Fibroblast of upper back skin (primary cell): ENCODE measurements around the gene PI4KA.
"Not testable (repeated sequence)": the region's sequence is repeated elsewhere in the genome, so short reads cannot be mapped to it uniquely, and the experiment has no call there.

Experiments used
- DNase-seq: peaks from one replicate; pipeline ENCODE4 v3.0.0-alpha.2; 2013

The PI4KA gene

GRCh38 chr22:20858615-20859416, at the start of gene PI4KA, which contains the start of gene SNAP29:
PI4KA (minus strand) TSS chr22:20858811; CDS start chr22:20858725, 86 bp downstream.
SNAP29 (plus strand) TSS chr22:20859007; CDS start chr22:20859111, 104 bp downstream.
- DNase-seq = peak; percentile 98

GRCh38 chr22:20906387-20906767, 47.8 kb upstream of the PI4KA start:
- DNase-seq = no peak

- no peak for DNase-seq
Observed at GRCh38 chr22:20905415-20906386, 47.1 kb upstream of the PI4KA start.

- no peak for DNase-seq
Observed at GRCh38 chr22:20904980-20905355, 46.4 kb upstream of the PI4KA start.

- peak; percentile 91 for DNase-seq
Observed at GRCh38 chr22:20904008-20904979, 45.7 kb upstream of the PI4KA start.

GRCh38 chr22:20903093-20903492, 44.5 kb upstream of the PI4KA start:
- DNase-seq = no peak

GRCh38 chr22:20901093-20902033, 42.8 kb upstream of the PI4KA start:
- DNase-seq = not testable (repeated sequence)

GRCh38 chr22:20899827-20900423, 41.3 kb upstream of the PI4KA start:
- no peak for DNase-seq

- not testable (repeated sequence) for DNase-seq
Observed at GRCh38 chr22:20897737-20898136, 39.1 kb upstream of the PI4KA start.

- DNase-seq = no peak
Observed at GRCh38 chr22:20890975-20891374, 32.4 kb upstream of the PI4KA start.

GRCh38 chr22:20889904-20890540, 31.4 kb upstream of the PI4KA start:
- DNase-seq = no peak

GRCh38 chr22:20889025-20889704, 30.6 kb upstream of the PI4KA start:
- no peak for DNase-seq

GRCh38 chr22:20887375-20887774, 28.8 kb upstream of the PI4KA start:
- no peak for DNase-seq

GRCh38 chr22:20885557-20886323, 27.1 kb upstream of the PI4KA start:
- DNase-seq = peak; percentile 65

GRCh38 chr22:20885017-20885556, 26.5 kb upstream of the PI4KA start:
- DNase-seq = no peak

GRCh38 chr22:20884454-20884853, 25.8 kb upstream of the PI4KA start:
- DNase-seq = no peak

GRCh38 chr22:20882855-20883254, 24.2 kb upstream of the PI4KA start:
- DNase-seq = no peak
